OCI-LY7 (cell line): ENCODE data around the gene SMARCA2. TPM values are rescaled to one million over a fixed set of nuclear protein-coding genes. Genes with fewer than 3 reads are reported as not detected.

Source experiments
- BruUV-seq: library from RNA; stranded (reverse); fragments of 400-500 nt; replicated peaks from 2 replicates; lab custom pipeline; 2021; lab: Mats Ljungman, UMichigan
- CTCF ChIA-PET: fragments of 300-600 bp; sonication (Branson Sonifier 250); formaldehyde crosslinking; loops from one replicate; lab custom pipeline; 2022; ENCODE audit warnings: antibody characterized with exemption; ENCODE audit not compliant: unreplicated experiment; lab: Charles Lee
- POLR2A ChIA-PET: fragments of 300-600 bp; sonication (Branson Sonifier 250); formaldehyde crosslinking; loops from one replicate; lab custom pipeline; 2022; ENCODE audit warnings: antibody characterized with exemption; lab: Charles Lee
- DNase-seq: peaks from one replicate; pipeline ENCODE4 v3.0.0-alpha.2; 2015; ENCODE audit warnings: low spot score
- H2AFZ ChIP-seq: fragments of 200-600 bp; sonication (generic), shearing (Covaris generic); 2 replicates; pipeline ENCODE4 v1.6.1; 2014; ENCODE audit warnings: mild to moderate bottlenecking, antibody characterized with exemption, low read length, moderate library complexity
- H3K27ac ChIP-seq: fragments of 200-600 bp; sonication (generic); 2 replicates; pipeline ENCODE4 v1.5.1; 2014; ENCODE audit warnings: mixed run types, low read depth, mild to moderate bottlenecking, moderate library complexity, low read length, inconsistent platforms; ENCODE audit not compliant: poor library complexity, severe bottlenecking
- H3K36me3 ChIP-seq: fragments of 200-600 bp; sonication (generic); 2 replicates; pipeline ENCODE4 v1.6.1; 2014; ENCODE audit warnings: mild to moderate bottlenecking, antibody characterized with exemption, low read length, moderate library complexity, mixed read lengths; ENCODE audit not compliant: insufficient read depth
- H3K4me1 ChIP-seq: fragments of 200-600 bp; sonication (generic); 2 replicates; pipeline ENCODE4 v1.5.1; 2014; ENCODE audit warnings: mild to moderate bottlenecking, low read length; ENCODE audit not compliant: insufficient read depth, poor library complexity, severe bottlenecking
- H3K4me2 ChIP-seq: fragments of 200-600 bp; sonication (generic); 2 replicates; pipeline ENCODE4 v1.6.1; 2014; ENCODE audit warnings: mild to moderate bottlenecking, low read length
- H3K4me3 ChIP-seq: fragments of 200-600 bp; sonication (generic); 2 replicates; pipeline ENCODE4 v1.5.1; 2014; ENCODE audit warnings: mild to moderate bottlenecking, low read depth, low read length; ENCODE audit not compliant: poor library complexity, severe bottlenecking
- H3K79me2 ChIP-seq: fragments of 200-600 bp; sonication (generic); 2 replicates; pipeline ENCODE4 v1.6.1; 2016; ENCODE audit warnings: low read depth, mild to moderate bottlenecking, low read length, moderate library complexity, mixed read lengths; ENCODE audit not compliant: insufficient read depth
- H3K9me2 ChIP-seq: fragments of 200-600 bp; sonication (generic); 2 replicates; pipeline ENCODE4 v1.6.1; 2016; ENCODE audit warnings: mild to moderate bottlenecking, low read length, mixed read lengths; ENCODE audit not compliant: insufficient read depth
- H3K9me3 ChIP-seq: fragments of 200-600 bp; sonication (generic); 2 replicates; pipeline ENCODE4 v1.6.1; 2014; ENCODE audit warnings: mild to moderate bottlenecking, mixed run types, low read length, mixed read lengths
- H4K20me1 ChIP-seq: fragments of 200-600 bp; sonication (generic); 2 replicates; pipeline ENCODE4 v1.6.1; 2014; ENCODE audit warnings: mild to moderate bottlenecking, antibody characterized with exemption, low read length, moderate library complexity, mixed read lengths; ENCODE audit not compliant: insufficient read depth
- CTCF ChIP-seq: fragments of 200-600 bp; sonication (generic); conservative IDR thresholded peaks from 2 replicates; pipeline ENCODE4 v1.5.1; 2014; ENCODE audit warnings: mild to moderate bottlenecking, antibody characterized with exemption, low read length, moderate library complexity, mixed read lengths
- EZH2phosphoT487 ChIP-seq: fragments of 200-600 bp; sonication (generic); IDR thresholded peaks from 2 replicates; pipeline ENCODE4 v1.6.1; 2018; ENCODE audit warnings: low read depth, borderline replicate concordance, mild to moderate bottlenecking, mixed run types, antibody characterized with exemption, low read length, moderate library complexity, mixed read lengths
- intact Hi-C: fragments of 100-400 bp; cut with micrococcal nuclease; formaldehyde crosslinking; loops from one replicate; pipeline ENCODE4 v1.10.0; 2022; ENCODE audit not compliant: unreplicated experiment
- total RNA-seq, 2 experiments: library from RNA; depleted of rRNA in 1 of 2; stranded (reverse); fragments of >200 nt in 1 of 2; shearing (Covaris generic) in 1 of 2; gene quantifications; 2 replicates each; pipeline ENCODE4 v1.2.3, GENCODE V29; 2014 to 2022

Gene SMARCA2
- total RNA-seq, 2 experiments from 2014 or later, result 54.8 to 80.6 TPM

- no peak overlapping the region for H3K27ac ChIP-seq
- intact Hi-C loops, result loop anchor here (5.0 kb wide), 2 partner anchors 68 to 223 kb away; no protein-coding TSS in a partner anchor
- no peak for DNase-seq
- ChIA-PET POLR2A (no interaction called here), CTCF (no interaction called here)
- H3K9me3 ChIP-seq, result no peaks in the 10 kb centered on the region
- H2AFZ ChIP-seq, result no peak overlapping the region
- H3K79me2 ChIP-seq, result peaks cover 51% of the 10 kb centered on the region; the same call in 1 of the 2 replicates
- TF ChIP-seq CTCF, result no peak
- TF ChIP-seq EZH2phosphoT487, result no peak
- no peaks in the 10 kb centered on the region for H3K9me2 ChIP-seq
- no peak overlapping the region for H3K4me3 ChIP-seq
- H3K4me1 ChIP-seq, result peaks cover 15% of the 10 kb centered on the region
- H3K4me2 ChIP-seq, result no peak overlapping the region
- BruUV-seq, result no TSS peak
- no peaks in the 10 kb centered on the region for H3K36me3 ChIP-seq
- peaks cover 26% of the 10 kb centered on the region for H4K20me1 ChIP-seq
Measured at GRCh38 chr9:2019723-2020122, 4.6 kb downstream of the SMARCA2 start.

GRCh38 chr9:2021731-2022130 is 6.6 kb downstream of the SMARCA2 start:
- Histone ChIP-seq H3K4me3 (no peak overlapping the region), H3K36me3 (no peaks in the 10 kb centered on the region), H3K4me2 (no peak overlapping the region), H3K9me3 (no peaks in the 10 kb centered on the region), H2AFZ (no peak overlapping the region), H3K27ac (no peak overlapping the region), H3K9me2 (no peaks in the 10 kb centered on the region), H3K79me2 (peaks cover 51% of the 10 kb centered on the region; the same call in 1 of the 2 replicates), H3K4me1 (peaks cover 15% of the 10 kb centered on the region), H4K20me1 (peaks cover 26% of the 10 kb centered on the region)
- intact Hi-C loops, result no loop called here
- DNase-seq, result no peak
- CTCF ChIA-PET, result no interaction called here
- POLR2A ChIA-PET, result no interaction called here
- no peak for TF ChIP-seq EZH2phosphoT487
- no peak for TF ChIP-seq CTCF
- BruUV-seq, result no TSS peak

GRCh38 chr9:2022560-2022959 is 7.4 kb downstream of the SMARCA2 start:
- H3K27ac ChIP-seq, result no peak overlapping the region
- H2AFZ ChIP-seq, result no peak overlapping the region
- H3K36me3 ChIP-seq, result no peaks in the 10 kb centered on the region
- no TSS peak for BruUV-seq
- TF ChIP-seq EZH2phosphoT487 (no peak), CTCF (no peak)
- intact Hi-C loops, result no loop called here
- no peak for DNase-seq
- ChIA-PET CTCF (no interaction called here), POLR2A (interaction anchor here (0.6 to 1.2 kb wide), 2 partner anchors 32 to 83 kb away, joined by 4 read pairs; no protein-coding TSS in a partner anchor)
- no peaks in the 10 kb centered on the region for H3K9me3 ChIP-seq
- peaks cover 15% of the 10 kb centered on the region for H3K4me1 ChIP-seq
- H3K79me2 ChIP-seq, result peaks cover 51% of the 10 kb centered on the region; the same call in 1 of the 2 replicates
- peaks cover 26% of the 10 kb centered on the region for H4K20me1 ChIP-seq
- H3K4me3 ChIP-seq, result no peak overlapping the region
- no peak overlapping the region for H3K4me2 ChIP-seq
- H3K9me2 ChIP-seq, result no peaks in the 10 kb centered on the region
